Osteocyte (in vitro differentiated cells): ENCODE data around the gene TUBA1C. TPM values are rescaled to one million over a fixed set of nuclear protein-coding genes. Genes with fewer than 3 reads are reported as not detected.
"Not testable (repeated sequence)": the region's sequence is repeated elsewhere in the genome, so short reads cannot be mapped to it uniquely, and the experiment has no call there.

ENCODE experiments used
- DNase-seq: peaks from one replicate; pipeline ENCODE4 v3.0.0; 2021; ENCODE audit warnings: mixed read lengths; ENCODE audit not compliant: unreplicated experiment; ENCODE audit errors: extremely low spot score
- H3K27ac Mint-ChIP-seq: one replicate; pipeline ENCODE4 v1.8.0; 2021; ENCODE audit warnings: mild to moderate bottlenecking, mixed read lengths; ENCODE audit not compliant: unreplicated experiment
- H3K27me3 Mint-ChIP-seq: one replicate; pipeline ENCODE4 v1.8.0; 2021; ENCODE audit warnings: mixed read lengths; ENCODE audit not compliant: unreplicated experiment
- H3K36me3 Mint-ChIP-seq: one replicate; pipeline ENCODE4 v1.8.0; 2021; ENCODE audit warnings: mixed read lengths; ENCODE audit not compliant: unreplicated experiment
- H3K4me1 Mint-ChIP-seq: one replicate; pipeline ENCODE4 v1.8.0; 2021; ENCODE audit warnings: mixed read lengths; ENCODE audit not compliant: unreplicated experiment
- H3K4me3 Mint-ChIP-seq: one replicate; pipeline ENCODE4 v1.8.0; 2021; ENCODE audit warnings: mild to moderate bottlenecking, moderate library complexity, mixed read lengths; ENCODE audit not compliant: unreplicated experiment
- H3K9me3 Mint-ChIP-seq: one replicate; pipeline ENCODE4 v1.8.0; 2021; ENCODE audit warnings: mixed read lengths; ENCODE audit not compliant: unreplicated experiment
- CTCF ChIP-seq: fragments of 200-600 bp; sonication (generic); IDR thresholded peaks from 2 replicates; pipeline ENCODE4 v1.5.0; 2021; ENCODE audit warnings: antibody characterized with exemption, mild to moderate bottlenecking, moderate library complexity
- total RNA-seq: library from RNA; stranded (reverse); gene quantifications from 2 replicates; pipeline ENCODE4 v1.2.1, GENCODE V29; 2021

The TUBA1C gene
- total RNA-seq, 1 donor from 2014 or later: 142 TPM

- Mint-ChIP-seq H3K27me3 (peaks cover 3% of the 10 kb centered on the region), H3K4me1 (peaks cover 15% of the 10 kb centered on the region), H3K36me3 (no peaks in the 10 kb centered on the region), H3K9me3 (no peaks in the 10 kb centered on the region), H3K27ac (no peak overlapping the region), H3K4me3 (no peak overlapping the region)
- no peak for DNase-seq
- no peak for TF ChIP-seq CTCF
Measured at GRCh38 chr12:49279706-49280159, 14.9 kb downstream of the TUBA1C start.

GRCh38 chr12:49280545-49280944 is 15.7 kb downstream of the TUBA1C start:
- H3K36me3 Mint-ChIP-seq, DNase-seq, H3K9me3 Mint-ChIP-seq, H3K27ac Mint-ChIP-seq, H3K4me3 Mint-ChIP-seq, H3K27me3 Mint-ChIP-seq: not testable (repeated sequence)
- H3K4me1 Mint-ChIP-seq: peaks cover 15% of the 10 kb centered on the region

DNA sequence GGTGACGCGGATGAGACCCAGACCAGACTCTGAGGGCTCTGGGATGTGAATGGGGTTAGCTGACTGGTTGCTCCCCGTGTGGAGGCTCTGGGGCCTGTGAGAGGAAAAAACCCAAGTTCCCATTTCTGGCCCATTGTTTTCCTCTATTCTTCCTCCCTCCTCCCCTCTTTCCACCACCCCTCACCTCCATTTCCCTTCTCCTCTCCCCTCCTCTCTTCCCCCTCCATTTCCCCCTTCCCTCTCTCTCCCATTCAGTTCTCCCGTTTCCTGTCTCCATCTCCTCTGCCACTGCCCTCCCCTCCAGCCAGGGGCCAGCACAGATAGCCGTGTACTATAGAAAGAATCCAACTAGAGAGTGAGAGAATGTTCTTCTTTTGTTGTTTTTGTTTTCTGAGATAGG is 17.4 kb downstream of the TUBA1C start:
- TF ChIP-seq CTCF: no peak
- H3K27me3 Mint-ChIP-seq: peaks cover 14% of the 10 kb centered on the region
- H3K27ac Mint-ChIP-seq: no peak overlapping the region
- H3K4me3 Mint-ChIP-seq: no peak overlapping the region
- no peaks in the 10 kb centered on the region for H3K36me3 Mint-ChIP-seq
- H3K9me3 Mint-ChIP-seq: no peaks in the 10 kb centered on the region
- peaks cover 2% of the 10 kb centered on the region for H3K4me1 Mint-ChIP-seq
- DNase-seq: no peak

DNA sequence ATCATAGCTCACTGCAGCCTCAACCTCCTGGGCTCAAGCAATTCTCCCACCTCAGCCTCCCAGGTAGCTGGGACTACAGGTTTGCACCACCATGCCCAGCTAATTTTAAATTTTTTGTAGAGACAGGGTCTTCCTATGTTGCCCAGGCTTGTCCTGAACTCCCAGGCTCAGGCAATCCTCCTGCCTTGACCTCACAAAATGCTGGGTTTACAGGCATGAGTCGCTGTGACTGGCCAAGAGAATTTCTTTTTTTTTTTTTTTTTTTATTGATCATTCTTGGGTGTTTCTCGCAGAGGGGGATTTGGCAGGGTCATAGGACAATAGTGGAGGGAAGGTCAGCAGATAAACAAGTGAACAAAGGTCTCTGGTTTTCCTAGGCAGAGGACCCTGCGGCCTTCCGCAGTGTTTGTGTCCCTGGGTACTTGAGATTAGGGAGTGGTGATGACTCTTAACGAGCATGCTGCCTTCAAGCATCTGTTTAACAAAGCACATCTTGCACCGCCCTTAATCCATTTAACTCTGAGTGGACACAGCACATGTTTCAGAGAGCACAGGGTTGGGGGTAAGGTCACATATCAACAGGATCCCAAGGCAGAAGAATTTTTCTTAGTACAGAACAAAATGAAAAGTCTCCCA is 18.0 kb downstream of the TUBA1C start:
- not testable (repeated sequence) for H3K9me3 Mint-ChIP-seq, H3K4me3 Mint-ChIP-seq, H3K4me1 Mint-ChIP-seq, H3K27ac Mint-ChIP-seq, DNase-seq, H3K36me3 Mint-ChIP-seq
- H3K27me3 Mint-ChIP-seq: peaks cover 20% of the 10 kb centered on the region

GRCh38 chr12:49283541-49284429 is 18.9 kb downstream of the TUBA1C start:
- H3K4me3 Mint-ChIP-seq: no peak overlapping the region
- TF ChIP-seq CTCF: no peak
- H3K4me1 Mint-ChIP-seq: no peaks in the 10 kb centered on the region

GRCh38 chr12:49284672-49285071 is 19.8 kb downstream of the TUBA1C start:
- Mint-ChIP-seq H3K36me3 (no peaks in the 10 kb centered on the region), H3K4me3 (no peak overlapping the region), H3K4me1 (no peaks in the 10 kb centered on the region), H3K9me3 (no peaks in the 10 kb centered on the region), H3K27me3 (peaks cover 26% of the 10 kb centered on the region), H3K27ac (no peak overlapping the region)
- no peak for TF ChIP-seq CTCF
- no peak for DNase-seq

More at GRCh38 chr12:49283541-49284429, 18.9 kb downstream of the TUBA1C start:
- H3K27me3 Mint-ChIP-seq: peaks cover 26% of the 10 kb centered on the region
- H3K9me3 Mint-ChIP-seq: no peaks in the 10 kb centered on the region
- no peak for DNase-seq
- no peaks in the 10 kb centered on the region for H3K36me3 Mint-ChIP-seq
- H3K27ac Mint-ChIP-seq: no peak overlapping the region
